B cell (primary cell): ENCODE data around the gene ANKRD44. TPM values are rescaled to one million over a fixed set of nuclear protein-coding genes. Genes with fewer than 3 reads are reported as not detected.

ENCODE experiments used
- ATAC-seq: fragments of 200-7000 bp; cut with Tn5 transposase; one replicate; pipeline ENCODE4 v1.10.0; 2021; ENCODE audit warnings: low read depth, mild to moderate bottlenecking, moderate number of reproducible peaks, moderate library complexity
- CTCF ChIA-PET: fragments of 350-600 bp; sonication (Branson Sonifier 250); formaldehyde crosslinking; loops from one replicate; lab custom pipeline; 2021; ENCODE audit warnings: antibody characterized with exemption, inconsistent platforms; lab: Charles Lee
- POLR2A ChIA-PET: fragments of 350-600 bp; sonication (Branson Sonifier 250); formaldehyde crosslinking; loops from one replicate; lab custom pipeline; 2021; ENCODE audit warnings: antibody characterized with exemption; lab: Charles Lee
- DNase-seq: peaks from one replicate; pipeline ENCODE4 v3.0.0; 2013
- H2AFZ ChIP-seq: 2 replicates; pipeline ENCODE4 v1.6.1; 2012; ENCODE audit warnings: mild to moderate bottlenecking, low read depth, low read length; ENCODE audit not compliant: insufficient read depth, poor library complexity, severe bottlenecking
- H3K27ac ChIP-seq, 2 donors: 1 replicate in 1 of 2; 2 replicates in 1 of 2; pipeline ENCODE4 v1.5.1; 2012 to 2013; ENCODE audit warnings: low read length in 2 of 2, mild to moderate bottlenecking in 2 of 2, moderate library complexity in 1 of 2
- H3K27me3 ChIP-seq, 4 experiments: fragments of 200-600 bp in 1 of 4; sonication (generic) in 1 of 4; replicated peaks in 1 of 4; 1 replicate in 2 of 4; 2 replicates in 2 of 4; pipeline versions ENCODE4 v1.6.1 to v1.7.0; 2013 to 2016; ENCODE audit warnings: low read length in 3 of 4, mild to moderate bottlenecking in 2 of 4, mixed read lengths in 1 of 4, moderate library complexity in 1 of 4; ENCODE audit not compliant: insufficient read depth in 4 of 4, control insufficient read depth in 3 of 4; ENCODE audit errors: control extremely low read depth in 1 of 4
- H3K36me3 ChIP-seq, 2 experiments: replicated peaks in 1 of 2; 1 replicate in 1 of 2; 2 replicates in 1 of 2; pipeline versions ENCODE4 v1.6.1 to v1.7.1; 2013; ENCODE audit warnings: low read length in 1 of 2; ENCODE audit not compliant: insufficient read depth in 2 of 2, control insufficient read depth in 1 of 2; ENCODE audit errors: control extremely low read depth in 1 of 2, extremely low read depth in 1 of 2
- H3K4me1 ChIP-seq, 2 donors: fragments of 200-600 bp in 1 of 2; sonication (generic) in 1 of 2; 1 replicate in 1 of 2; 2 replicates in 1 of 2; pipeline versions ENCODE4 v1.5.1 to v1.6.1; 2013 to 2017; ENCODE audit warnings: low read length in 2 of 2; ENCODE audit not compliant: control insufficient read depth in 2 of 2, insufficient read depth in 2 of 2
- H3K4me2 ChIP-seq: replicated peaks from 2 replicates; pipeline ENCODE3; 2012; ENCODE audit warnings: mild to moderate bottlenecking, low read depth, low read length; ENCODE audit not compliant: poor library complexity, severe bottlenecking
- H3K4me3 ChIP-seq, 5 experiments: fragments of 200-600 bp in 1 of 5; sonication (generic) in 1 of 5; 1 replicate in 3 of 5; 2 replicates in 2 of 5; pipeline versions ENCODE4 v1.5.1 to v1.7.0; 2011 to 2016; ENCODE audit warnings: low read length in 4 of 5, mild to moderate bottlenecking in 4 of 5, low read depth in 2 of 5, control low read depth in 1 of 5, moderate library complexity in 1 of 5; ENCODE audit not compliant: insufficient read depth in 1 of 5; ENCODE audit errors: control extremely low read depth in 1 of 5, extremely low read depth in 1 of 5
- H3K79me2 ChIP-seq: fragments of 200-600 bp; sonication (generic); one replicate; pipeline ENCODE4 v1.6.0; 2016; ENCODE audit warnings: low read length; ENCODE audit not compliant: control insufficient read depth, insufficient read depth
- H3K9ac ChIP-seq: fragments of 200-600 bp; sonication (generic); 2 replicates; pipeline ENCODE4 v1.6.1; 2017; ENCODE audit warnings: mild to moderate bottlenecking, low read length, moderate library complexity
- H3K9me3 ChIP-seq, 3 donors: one replicate each; pipeline versions ENCODE4 v1.6.1 to v1.7.1; 2013; ENCODE audit warnings: low read length in 2 of 3; ENCODE audit not compliant: control insufficient read depth in 2 of 3, insufficient read depth in 1 of 3; ENCODE audit errors: control extremely low read depth in 1 of 3
- H4K20me1 ChIP-seq: 2 replicates; pipeline ENCODE4 v1.6.0; 2012; ENCODE audit warnings: mild to moderate bottlenecking, low read length; ENCODE audit not compliant: insufficient read depth, control insufficient read depth, poor library complexity, severe bottlenecking
- H3K27ac Mint-ChIP-seq: one replicate; pipeline ENCODE4 v1.8.0; 2021; ENCODE audit warnings: mixed read lengths
- H3K27me3 Mint-ChIP-seq: one replicate; pipeline ENCODE4 v1.8.0; 2021; ENCODE audit warnings: mixed read lengths
- H3K4me1 Mint-ChIP-seq: one replicate; pipeline ENCODE4 v1.8.0; 2021; ENCODE audit warnings: mixed read lengths
- H3K4me3 Mint-ChIP-seq: one replicate; pipeline ENCODE4 v1.8.0; 2021; ENCODE audit warnings: mixed read lengths
- H3K9me3 Mint-ChIP-seq: one replicate; pipeline ENCODE4 v1.8.0; 2022; ENCODE audit warnings: mixed read lengths; ENCODE audit not compliant: insufficient read depth
- CTCF ChIP-seq: fragments of 200-600 bp; IDR thresholded peaks from one replicate; pipeline ENCODE4 v1.8.0; 2022; ENCODE audit warnings: antibody characterized with exemption, mild to moderate bottlenecking
- EZH2 ChIP-seq: IDR thresholded peaks from 2 replicates; pipeline ENCODE4 v1.6.1; 2012; ENCODE audit warnings: borderline replicate concordance, low read depth, mild to moderate bottlenecking, moderate library complexity, low read length; ENCODE audit not compliant: insufficient read depth, poor library complexity, severe bottlenecking
- WGBS: methylation state at CpG from one replicate; pipeline ENCODE4 v1.1.5; 2013; ENCODE audit warnings: missing lambda C conversion rate; ENCODE audit not compliant: insufficient coverage; 5-methylcytosine and 5-hydroxymethylcytosine counted together
- intact Hi-C: fragments of 100-400 bp; cut with micrococcal nuclease; formaldehyde crosslinking; loops from one replicate; pipeline ENCODE4 v1.10.0; 2022
- polyA plus RNA-seq: library from polyadenylated mRNA; depleted of rRNA; stranded (reverse); fragments of >200 nt; gene quantifications from 2 replicates; pipeline ENCODE4 v1.2.3, GENCODE V29; 2012
- total RNA-seq, 2 donors: library from RNA; stranded (reverse); fragments of 120-200 nt in 1 of 2; gene quantifications; 1 replicate in 1 of 2; 2 replicates in 1 of 2; pipeline versions ENCODE4 v1.2.3 to v1.2.4, GENCODE V29; 2013 to 2022

Gene ANKRD44
- total and polyA plus RNA-seq, 2 donors (not counting 1 experiment from before 2014, with no cell fraction given) = 92.6 to 457 TPM

DNA sequence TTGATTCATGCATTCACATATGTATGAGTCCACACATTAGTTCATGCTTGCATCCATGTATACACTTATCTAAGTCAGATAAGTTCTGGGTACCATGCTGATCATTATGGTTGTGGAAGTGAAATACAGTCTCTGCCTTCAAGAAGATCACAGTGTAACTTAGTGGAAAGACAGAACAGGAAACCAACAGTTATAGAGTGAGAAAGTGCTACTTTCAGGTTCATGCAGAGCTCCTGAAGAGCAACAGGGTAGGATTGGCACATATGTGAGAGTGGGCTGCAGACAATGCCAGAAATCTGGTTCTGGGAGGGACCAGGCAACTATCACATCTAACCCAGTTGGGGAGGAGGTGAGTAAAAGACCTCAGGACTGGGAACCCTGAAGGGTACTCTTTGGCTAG lies 348.7 kb downstream of the ANKRD44 start:
- Histone ChIP-seq H3K4me2 (no peak overlapping the region), H3K9ac (no peak overlapping the region), H3K9me3 (no peaks in the 10 kb centered on the region), H3K4me3 (no peak overlapping the region), H3K79me2 (no peaks in the 10 kb centered on the region), H3K27ac (no peak overlapping the region), H2AFZ (no peak overlapping the region), H3K4me1 (no peaks in the 10 kb centered on the region), H3K36me3 (no peaks in the 10 kb centered on the region), H3K27me3 (no peaks in the 10 kb centered on the region), H4K20me1 (no peaks in the 10 kb centered on the region)
- ChIA-PET POLR2A (no interaction called here), CTCF (no interaction called here)
- DNase-seq (no peak), ATAC-seq (no peak)
- Mint-ChIP-seq H3K4me3 (no peak overlapping the region), H3K9me3 (no peaks in the 10 kb centered on the region), H3K4me1 (no peaks in the 10 kb centered on the region), H3K27me3 (no peaks in the 10 kb centered on the region), H3K27ac (no peak overlapping the region)
- intact Hi-C loops = no loop called here
- TF ChIP-seq EZH2 (no peak), CTCF (no peak)

- Histone ChIP-seq H3K4me1 (no peaks in the 10 kb centered on the region), H3K4me2 (no peak overlapping the region), H3K79me2 (no peaks in the 10 kb centered on the region), H3K4me3 (no peak overlapping the region), H3K27ac (no peak overlapping the region), H3K36me3 (no peaks in the 10 kb centered on the region), H4K20me1 (no peaks in the 10 kb centered on the region), H3K9me3 (no peaks in the 10 kb centered on the region), H3K27me3 (no peaks in the 10 kb centered on the region), H3K9ac (no peak overlapping the region), H2AFZ (no peak overlapping the region)
- H3K27ac Mint-ChIP-seq = no peak overlapping the region
- ChIA-PET POLR2A (no interaction called here), CTCF (no interaction called here)
- H3K4me3 Mint-ChIP-seq = no peak overlapping the region
- H3K4me1 Mint-ChIP-seq = no peaks in the 10 kb centered on the region
- H3K9me3 Mint-ChIP-seq = no peaks in the 10 kb centered on the region
- TF ChIP-seq EZH2 (no peak), CTCF (no peak)
- WGBS = 100% methylated on average over 2 of the region's 3 CpGs
- H3K27me3 Mint-ChIP-seq = no peaks in the 10 kb centered on the region
- intact Hi-C loops = no loop called here
- no peak for ATAC-seq
- DNase-seq = no peak
Measured at GRCh38 chr2:196959734-196960338, 350.7 kb downstream of the ANKRD44 start.
